Natural killer cell (primary cell): ENCODE measurements around the gene ATG3. TPM values are rescaled to one million over a fixed set of nuclear protein-coding genes. Genes with fewer than 3 reads are reported as not detected.

ENCODE experiments used
- ATAC-seq, 3 donors: fragments of 150-1000 bp in 2 of 3; fragments of 200-7000 bp in 1 of 3; cut with Tn5 transposase; 1 replicate in 1 of 3; 2 replicates in 2 of 3; pipeline ENCODE4 v1.10.0; 2021; ENCODE audit warnings: mild to moderate bottlenecking in 2 of 3, moderate library complexity in 2 of 3
- DNase-seq, 2 donors: peaks; one replicate each; pipeline versions ENCODE4 v3.0.0 to v3.0.0-alpha.2; 2013 to 2021; ENCODE audit warnings: mixed read lengths in 1 of 2
- H3K27ac ChIP-seq: one replicate; pipeline ENCODE4 v1.5.1; 2013; ENCODE audit warnings: mild to moderate bottlenecking, low read length
- H3K27me3 ChIP-seq: one replicate; pipeline ENCODE4 v1.6.1; 2013; ENCODE audit warnings: low read length; ENCODE audit not compliant: control insufficient read depth, insufficient read depth
- H3K36me3 ChIP-seq: one replicate; pipeline ENCODE4 v1.6.1; 2013; ENCODE audit warnings: low read length; ENCODE audit not compliant: control insufficient read depth, insufficient read depth
- H3K4me1 ChIP-seq: one replicate; pipeline ENCODE4 v1.6.1; 2013; ENCODE audit warnings: low read length; ENCODE audit not compliant: control insufficient read depth, insufficient read depth
- H3K4me3 ChIP-seq: one replicate; pipeline ENCODE4 v1.5.1; 2013; ENCODE audit warnings: low read length
- H3K9me3 ChIP-seq: one replicate; pipeline ENCODE4 v1.6.1; 2013; ENCODE audit warnings: low read length; ENCODE audit not compliant: control insufficient read depth, insufficient read depth
- H3K27ac Mint-ChIP-seq, 2 donors: one replicate each; pipeline ENCODE4 v1.8.0; 2022; ENCODE audit warnings: mild to moderate bottlenecking in 2 of 2, mixed read lengths in 2 of 2, moderate library complexity in 1 of 2
- H3K27me3 Mint-ChIP-seq, 2 donors: one replicate each; pipeline ENCODE4 v1.8.0; 2022; ENCODE audit warnings: low read depth in 2 of 2, mixed read lengths in 2 of 2
- H3K36me3 Mint-ChIP-seq: one replicate; pipeline ENCODE4 v1.8.0; 2022; ENCODE audit warnings: mixed read lengths
- H3K4me1 Mint-ChIP-seq, 2 donors: one replicate each; pipeline ENCODE4 v1.8.0; 2022; ENCODE audit warnings: mixed read lengths in 2 of 2
- H3K4me3 Mint-ChIP-seq: one replicate; pipeline ENCODE4 v1.8.0; 2022; ENCODE audit warnings: mild to moderate bottlenecking, moderate library complexity, mixed read lengths
- H3K9me3 Mint-ChIP-seq, 2 donors: one replicate each; pipeline ENCODE4 v1.8.0; 2022; ENCODE audit warnings: mixed read lengths in 2 of 2
- WGBS: methylation state at CpG from one replicate; pipeline ENCODE4 v1.1.7; 2013; ENCODE audit warnings: missing lambda C conversion rate; ENCODE audit not compliant: insufficient coverage; 5-methylcytosine and 5-hydroxymethylcytosine counted together
- intact Hi-C: fragments of 100-400 bp; cut with micrococcal nuclease; formaldehyde crosslinking; loops from one replicate; pipeline ENCODE4 v1.14.2; 2022
- total RNA-seq, 4 donors: library from RNA; stranded (reverse); fragments of 120-200 nt in 1 of 4; gene quantifications; one replicate each; pipeline versions ENCODE4 v1.2.3 to v1.2.4, GENCODE V29; 2013 to 2022
- TF ChIP-seq, protein P1 (sequence below): fragments of 200-600 bp; IDR thresholded peaks from one replicate; pipeline ENCODE4 v1.8.0; 2022; ENCODE audit warnings: antibody characterized with exemption

The ATG3 gene
- total RNA-seq, 3 donors from 2014 or later (not counting 1 experiment from before 2014, with no cell fraction given): 49.4 to 53.6 (median 52.0) TPM

DNA sequence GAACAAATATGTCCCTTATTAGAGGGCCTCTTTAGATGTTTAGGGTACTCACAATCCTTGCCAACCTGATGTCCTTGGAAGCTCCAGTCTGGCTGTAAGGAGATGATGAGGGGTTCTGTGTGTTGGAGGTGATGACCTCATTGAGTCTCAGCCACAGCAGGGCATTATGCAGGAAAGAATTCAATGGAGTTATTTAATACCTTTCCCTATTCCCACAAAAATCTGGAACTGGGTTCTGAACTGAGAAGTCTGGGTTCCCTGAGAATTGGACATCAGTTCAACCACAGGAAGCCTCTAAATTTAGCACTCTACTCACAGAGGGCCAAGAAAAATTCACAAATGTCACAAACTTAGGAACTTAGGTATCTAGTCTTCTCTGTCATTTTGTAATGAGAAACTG, 37.0 kb upstream of the ATG3 start:
- no peak overlapping the region for H3K27ac Mint-ChIP-seq
- H3K4me3 Mint-ChIP-seq: no peak overlapping the region
- H3K9me3 Mint-ChIP-seq: no peaks in the 10 kb centered on the region
- TF ChIP-seq, protein P1, sequence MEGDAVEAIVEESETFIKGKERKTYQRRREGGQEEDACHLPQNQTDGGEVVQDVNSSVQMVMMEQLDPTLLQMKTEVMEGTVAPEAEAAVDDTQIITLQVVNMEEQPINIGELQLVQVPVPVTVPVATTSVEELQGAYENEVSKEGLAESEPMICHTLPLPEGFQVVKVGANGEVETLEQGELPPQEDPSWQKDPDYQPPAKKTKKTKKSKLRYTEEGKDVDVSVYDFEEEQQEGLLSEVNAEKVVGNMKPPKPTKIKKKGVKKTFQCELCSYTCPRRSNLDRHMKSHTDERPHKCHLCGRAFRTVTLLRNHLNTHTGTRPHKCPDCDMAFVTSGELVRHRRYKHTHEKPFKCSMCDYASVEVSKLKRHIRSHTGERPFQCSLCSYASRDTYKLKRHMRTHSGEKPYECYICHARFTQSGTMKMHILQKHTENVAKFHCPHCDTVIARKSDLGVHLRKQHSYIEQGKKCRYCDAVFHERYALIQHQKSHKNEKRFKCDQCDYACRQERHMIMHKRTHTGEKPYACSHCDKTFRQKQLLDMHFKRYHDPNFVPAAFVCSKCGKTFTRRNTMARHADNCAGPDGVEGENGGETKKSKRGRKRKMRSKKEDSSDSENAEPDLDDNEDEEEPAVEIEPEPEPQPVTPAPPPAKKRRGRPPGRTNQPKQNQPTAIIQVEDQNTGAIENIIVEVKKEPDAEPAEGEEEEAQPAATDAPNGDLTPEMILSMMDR: no peak
- DNase-seq: no peak
- intact Hi-C loops: no loop called here
- no peaks in the 10 kb centered on the region for H3K4me1 Mint-ChIP-seq
- H3K27ac ChIP-seq: no peak overlapping the region
- no peaks in the 10 kb centered on the region for H3K27me3 ChIP-seq
- H3K4me1 ChIP-seq: no peaks in the 10 kb centered on the region
- peaks cover 11% of the 10 kb centered on the region for H3K36me3 Mint-ChIP-seq
- peaks cover 4% of the 10 kb centered on the region for H3K36me3 ChIP-seq
- ATAC-seq: no peak
- no peak overlapping the region for H3K4me3 ChIP-seq
- no peaks in the 10 kb centered on the region for H3K27me3 Mint-ChIP-seq
- H3K9me3 ChIP-seq: no peaks in the 10 kb centered on the region

DNA sequence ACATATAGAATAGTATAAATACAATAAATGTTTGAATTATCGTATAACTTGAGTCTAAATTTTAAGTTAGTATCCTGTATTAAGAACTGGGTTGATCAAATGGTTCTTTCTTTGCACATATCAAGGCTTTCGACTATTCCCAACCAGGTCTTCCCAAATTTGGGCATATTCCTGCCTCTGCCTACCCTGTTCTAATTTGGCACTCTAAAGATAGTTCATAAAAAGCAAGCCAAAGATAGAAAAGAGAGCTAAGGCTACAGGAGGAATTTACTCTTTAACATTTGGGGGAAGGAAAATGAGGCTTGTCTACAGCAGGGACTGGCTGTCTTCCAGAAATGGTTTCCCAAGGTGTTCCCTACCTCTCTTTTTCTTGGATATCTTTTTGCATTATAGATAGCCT, 36.2 kb upstream of the ATG3 start:
- no peaks in the 10 kb centered on the region for H3K4me1 ChIP-seq
- no peaks in the 10 kb centered on the region for H3K27me3 ChIP-seq
- WGBS: 100% methylated on average over 1 of the region's 2 CpGs
- DNase-seq (no peak), ATAC-seq (no peak)
- H3K36me3 Mint-ChIP-seq: peaks cover 15% of the 10 kb centered on the region
- no peak overlapping the region for H3K27ac Mint-ChIP-seq
- no peaks in the 10 kb centered on the region for H3K9me3 ChIP-seq
- H3K4me3 Mint-ChIP-seq: no peak overlapping the region
- peaks cover 0 to under 1% of the 10 kb centered on the region in 2 donors for H3K9me3 Mint-ChIP-seq
- TF ChIP-seq, protein P1: no peak
- H3K36me3 ChIP-seq: peaks cover 6% of the 10 kb centered on the region
- peaks cover 2% of the 10 kb centered on the region in 2 donors for H3K4me1 Mint-ChIP-seq
- no peak overlapping the region for H3K4me3 ChIP-seq
- no peak overlapping the region for H3K27ac ChIP-seq
- H3K27me3 Mint-ChIP-seq: no peaks in the 10 kb centered on the region
- intact Hi-C loops: no loop called here

DNA sequence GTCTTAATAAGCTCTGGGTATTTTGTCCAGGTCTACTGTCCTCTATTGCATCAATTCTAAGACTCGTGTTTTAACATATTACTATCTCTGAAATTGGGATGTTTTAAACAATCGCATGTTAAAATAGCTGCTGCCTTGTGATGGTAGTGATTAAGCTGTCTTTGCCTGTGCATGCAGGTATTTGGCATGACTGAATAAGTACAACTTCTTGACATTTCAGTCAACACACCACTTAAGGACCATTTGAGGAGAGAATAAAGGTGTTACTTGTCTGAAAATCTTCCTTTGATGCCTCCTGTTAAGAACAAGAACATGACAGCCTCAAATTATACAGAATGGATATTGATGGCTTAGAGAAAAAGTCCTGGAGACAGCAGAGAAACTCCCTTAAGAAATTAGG, 33.1 kb upstream of the ATG3 start:
- Histone ChIP-seq H3K4me1 (no peaks in the 10 kb centered on the region), H3K4me3 (no peak overlapping the region), H3K27me3 (no peaks in the 10 kb centered on the region), H3K9me3 (no peaks in the 10 kb centered on the region), H3K27ac (no peak overlapping the region), H3K36me3 (peaks cover 11% of the 10 kb centered on the region)
- peaks cover 0 to 2% of the 10 kb centered on the region in 2 donors for H3K9me3 Mint-ChIP-seq
- no CpG with 5 or more reads among the region's 2 CpGs for WGBS
- H3K27me3 Mint-ChIP-seq: no peaks in the 10 kb centered on the region
- intact Hi-C loops: no loop called here
- H3K36me3 Mint-ChIP-seq: peaks cover 34% of the 10 kb centered on the region
- H3K27ac Mint-ChIP-seq: no peak overlapping the region
- H3K4me1 Mint-ChIP-seq: peaks cover 12 to 22% of the 10 kb centered on the region in 2 donors
- TF ChIP-seq, protein P1: no peak
- DNase-seq (no peak), ATAC-seq (no peak)
- no peak overlapping the region for H3K4me3 Mint-ChIP-seq

- H3K4me1 ChIP-seq: no peaks in the 10 kb centered on the region
- no peak overlapping the region for H3K27ac Mint-ChIP-seq
- peaks cover 34% of the 10 kb centered on the region for H3K36me3 Mint-ChIP-seq
Measured at GRCh38 chr3:112593258-112593657, 31.5 kb upstream of the ATG3 start.

More at GRCh38 chr3:112593258-112593657, 31.5 kb upstream of the ATG3 start:
- DNase-seq (no peak), ATAC-seq (no peak)
- intact Hi-C loops: no loop called here
- Histone ChIP-seq H3K36me3 (peaks cover 13% of the 10 kb centered on the region), H3K9me3 (no peaks in the 10 kb centered on the region), H3K4me3 (no peak overlapping the region), H3K27ac (no peak overlapping the region), H3K27me3 (no peaks in the 10 kb centered on the region)
- Mint-ChIP-seq H3K9me3 (peaks cover 0 to 2% of the 10 kb centered on the region in 2 donors), H3K4me1 (peaks cover 12 to 22% of the 10 kb centered on the region in 2 donors), H3K4me3 (no peak overlapping the region), H3K27me3 (no peaks in the 10 kb centered on the region)
- TF ChIP-seq, protein P1: no peak
